Islet precursor cell (in vitro differentiated cells): ENCODE measurements around the gene ZNF846.
"Not testable (repeated sequence)": the region's sequence is repeated elsewhere in the genome, so short reads cannot be mapped to it uniquely, and the experiment has no call there.

Experiments used
- DNase-seq: peaks from one replicate; pipeline ENCODE4 v3.0.0-alpha.2; 2018

ZNF846 gene

DNA sequence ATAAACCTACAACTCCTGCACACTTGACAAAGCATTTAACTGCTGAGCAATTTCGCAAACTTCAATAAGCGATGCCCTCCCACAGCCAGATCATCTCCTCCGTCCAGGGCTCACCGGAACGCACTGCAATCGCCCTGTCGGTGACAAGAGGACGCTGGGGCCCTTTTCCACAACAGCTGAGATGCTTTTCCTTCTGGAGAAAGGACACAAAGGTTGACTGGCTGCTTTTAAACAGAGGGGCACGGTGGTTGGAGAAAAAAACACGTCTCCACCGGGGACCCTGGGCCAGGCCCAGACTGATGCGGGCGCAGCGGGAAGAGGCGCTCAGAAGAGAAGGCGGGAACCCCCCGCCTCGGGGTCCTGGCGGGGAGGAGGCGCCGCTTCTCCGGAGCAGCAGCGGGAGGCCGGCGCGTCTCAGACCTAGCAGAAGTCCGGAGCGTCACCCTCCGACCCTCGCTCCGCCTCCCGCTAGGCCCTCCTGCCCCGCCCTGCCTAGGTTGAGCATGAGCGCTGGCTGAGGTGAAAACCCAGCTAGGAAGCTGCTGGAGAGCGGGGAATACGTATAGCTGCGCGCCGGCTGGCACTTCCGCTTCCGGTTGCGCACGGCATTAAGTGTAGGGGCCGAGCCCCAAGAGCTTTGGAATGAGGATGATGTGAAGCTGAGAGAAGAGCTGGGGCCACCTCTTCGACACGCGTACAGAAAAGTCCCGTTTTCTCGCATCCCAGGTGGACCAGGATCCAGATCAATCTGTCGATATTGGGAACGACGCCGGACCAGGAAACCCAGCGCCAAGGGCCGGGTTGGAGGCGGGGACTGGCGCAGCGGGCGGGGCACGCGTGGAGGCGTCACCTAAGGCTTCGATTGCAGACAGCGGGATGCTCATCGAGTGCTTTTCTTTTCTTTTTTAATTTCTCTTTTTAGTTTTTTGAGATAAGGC lies at the start of gene ZNF846:
TSS of gene ZNF846 (minus strand) at position 564 of the 938 bp plus-strand sequence. CDS start 3,788 bp downstream, outside the sequence.
- peak; percentile 98 for DNase-seq

DNA sequence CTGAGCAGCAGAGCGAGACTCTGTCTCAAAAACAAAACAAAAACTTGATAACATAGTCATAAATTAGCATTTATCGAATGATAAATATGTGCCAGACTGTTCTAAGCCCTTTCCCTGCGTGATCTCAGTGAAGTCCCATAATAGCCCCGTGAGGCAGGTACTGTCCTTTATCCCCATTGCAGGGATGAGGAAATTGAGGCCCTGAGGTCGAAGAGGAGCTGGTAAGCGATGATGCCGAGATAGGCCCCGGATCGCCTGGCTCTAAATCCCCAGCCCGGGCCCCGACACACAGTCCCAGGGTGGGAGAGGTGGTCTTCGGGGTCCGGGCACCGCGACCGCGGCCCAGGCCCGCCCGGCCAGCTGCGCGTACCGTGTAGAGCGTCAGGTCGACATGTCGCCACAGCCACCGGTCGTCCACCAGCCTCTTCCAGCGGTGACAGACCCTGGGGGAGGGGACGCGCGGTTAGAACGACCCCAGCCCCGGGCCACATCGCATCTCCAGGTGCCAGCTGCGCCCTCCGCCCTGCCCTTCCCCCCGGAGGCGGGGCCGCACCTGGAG lies 49.7 kb upstream of the ZNF846 start:
- DNase-seq, result no peak

DNA sequence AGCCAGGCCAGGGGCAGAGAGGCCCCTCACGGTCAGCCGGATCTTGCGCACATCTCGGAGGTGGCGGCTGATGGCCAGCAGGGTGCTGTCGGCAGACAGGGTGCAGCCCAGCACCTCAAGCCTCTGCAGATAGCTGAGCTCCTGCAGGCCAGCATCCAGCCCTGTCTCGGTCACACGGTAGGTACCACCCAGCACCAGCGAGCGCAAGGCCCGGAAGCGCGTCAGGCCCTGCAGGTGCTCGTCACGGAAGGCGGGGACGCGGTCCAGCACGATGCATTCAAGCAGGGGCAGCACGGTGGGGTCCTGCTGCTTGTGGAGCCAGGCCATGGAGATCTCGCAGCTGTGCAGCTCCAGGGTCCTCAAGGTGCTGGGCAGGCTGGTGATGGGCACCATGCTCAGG lies 42.6 kb upstream of the ZNF846 start:
- no peak for DNase-seq

DNA sequence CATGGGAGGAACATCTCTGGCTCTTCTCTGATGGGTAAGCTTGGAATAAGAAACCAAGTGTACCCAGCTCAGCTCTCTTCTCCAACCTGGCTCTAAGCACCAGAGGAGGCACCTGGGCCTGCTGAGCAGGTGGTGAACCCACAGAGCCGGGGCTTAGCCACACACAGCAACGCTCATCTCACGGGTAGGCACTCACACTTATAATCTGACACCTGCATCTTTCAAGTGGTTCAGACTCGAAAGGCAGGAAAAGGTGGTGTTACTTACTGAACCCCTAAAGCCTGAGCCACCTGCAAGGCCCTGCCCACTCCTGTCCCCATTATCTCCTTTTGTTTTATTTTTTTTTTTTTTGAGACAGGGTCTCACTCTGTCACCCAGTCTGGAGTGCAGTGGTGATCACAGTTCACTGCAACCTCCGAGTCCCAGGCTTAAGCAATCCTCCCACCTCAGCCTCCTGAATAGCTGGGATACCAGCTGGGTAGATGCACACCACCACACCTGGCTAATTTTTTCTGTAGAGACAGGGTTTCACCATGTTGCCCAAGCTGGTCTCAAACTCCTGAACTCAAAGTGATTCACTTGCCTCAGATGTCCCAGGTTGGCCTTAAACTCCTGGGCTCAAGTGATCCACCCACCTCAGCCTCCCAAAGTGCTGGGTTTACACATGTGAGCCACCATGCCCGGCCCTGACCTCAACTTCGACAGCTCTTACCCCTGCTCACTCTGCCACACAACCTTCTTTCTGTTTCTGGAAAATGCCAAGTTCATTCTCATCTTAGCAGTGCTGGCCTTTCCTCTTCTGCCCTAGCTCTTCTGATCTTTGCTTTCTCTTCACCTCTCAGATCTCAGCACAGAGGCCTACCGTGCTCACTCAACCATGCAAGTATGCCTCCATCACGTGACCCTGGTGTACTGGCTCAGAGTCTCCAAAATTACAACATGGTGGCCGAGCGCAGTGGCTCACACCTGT lies 40.6 kb upstream of the ZNF846 start:
- no peak for DNase-seq

DNA sequence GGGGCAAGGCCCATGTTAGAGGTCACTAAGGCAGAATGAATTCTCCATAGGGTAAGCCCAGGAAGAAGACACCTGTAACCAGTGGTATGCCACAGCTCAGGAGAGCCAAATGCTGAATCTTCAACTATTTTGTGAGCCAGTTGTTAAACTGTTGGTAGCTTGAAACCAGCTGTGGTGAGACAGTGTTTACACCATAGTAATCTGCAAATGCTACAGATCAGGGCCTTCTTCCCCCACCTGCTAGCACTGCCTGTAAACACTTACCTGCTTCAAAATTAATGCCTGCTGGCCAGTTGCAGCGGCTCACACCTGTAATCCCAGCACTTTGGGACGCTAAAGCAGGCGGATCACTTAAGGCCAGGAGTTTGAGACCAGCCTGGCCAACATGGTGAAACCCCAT lies 38.3 kb upstream of the ZNF846 start:
- no peak for DNase-seq

DNA sequence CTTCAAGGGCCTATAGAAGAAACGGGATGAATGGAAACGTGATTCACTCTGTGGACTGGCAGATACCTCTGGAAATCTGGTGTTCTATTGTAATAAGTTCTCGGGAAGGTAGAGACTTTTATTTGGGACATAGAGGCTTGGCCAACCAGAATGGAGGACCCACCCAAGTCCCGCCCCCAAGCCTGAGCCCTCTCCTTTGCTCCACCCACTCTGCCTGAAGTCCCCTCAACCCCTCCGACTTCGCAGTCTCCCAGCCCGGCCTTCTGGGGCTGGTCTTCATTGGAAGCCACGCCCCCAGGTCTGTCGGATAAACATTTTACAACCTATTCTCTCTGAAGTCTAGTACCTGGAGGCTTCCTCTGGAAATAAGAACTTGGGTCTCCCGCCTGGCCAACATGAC lies 33.4 kb upstream of the ZNF846 start:
- no peak for DNase-seq

DNA sequence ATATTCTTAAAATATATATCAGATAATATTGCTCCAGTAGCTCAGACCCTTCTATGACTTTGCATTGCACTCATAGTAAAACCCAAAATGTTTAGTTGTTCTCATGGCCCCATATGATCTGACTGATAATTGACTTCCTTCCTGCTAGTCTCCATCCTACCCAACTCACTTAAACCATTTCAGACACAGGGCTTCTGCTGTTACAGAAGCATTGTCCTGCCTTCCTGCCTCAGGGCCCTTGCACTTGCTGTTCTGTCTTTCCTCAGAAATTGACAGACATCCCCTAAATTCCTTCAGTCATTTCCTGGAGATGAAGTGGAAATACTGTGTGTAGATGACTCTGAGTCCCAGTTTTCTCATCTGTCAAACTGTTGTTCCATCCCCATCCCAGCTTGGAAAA lies 30.6 kb upstream of the ZNF846 start:
- DNase-seq, result no peak

DNA sequence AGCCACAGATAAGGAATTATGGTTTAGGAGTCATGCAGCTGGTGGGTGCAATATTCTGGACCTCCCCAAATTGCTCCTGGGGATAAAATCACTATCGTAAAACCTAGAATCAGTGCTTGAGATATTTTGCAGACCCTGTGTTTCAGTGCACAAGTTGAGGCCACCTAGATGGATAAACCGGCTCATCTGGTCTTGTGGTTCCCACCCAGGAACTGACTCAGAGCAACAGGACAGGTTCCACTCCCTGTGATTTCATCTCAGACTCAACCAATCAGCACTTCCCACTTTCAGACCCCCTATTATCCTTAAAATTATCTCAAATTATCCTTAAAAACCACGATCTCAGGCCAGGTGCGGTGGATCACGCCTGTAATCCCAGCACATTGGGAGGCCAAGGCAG lies 29.3 kb upstream of the ZNF846 start:
- DNase-seq, result no peak

DNA sequence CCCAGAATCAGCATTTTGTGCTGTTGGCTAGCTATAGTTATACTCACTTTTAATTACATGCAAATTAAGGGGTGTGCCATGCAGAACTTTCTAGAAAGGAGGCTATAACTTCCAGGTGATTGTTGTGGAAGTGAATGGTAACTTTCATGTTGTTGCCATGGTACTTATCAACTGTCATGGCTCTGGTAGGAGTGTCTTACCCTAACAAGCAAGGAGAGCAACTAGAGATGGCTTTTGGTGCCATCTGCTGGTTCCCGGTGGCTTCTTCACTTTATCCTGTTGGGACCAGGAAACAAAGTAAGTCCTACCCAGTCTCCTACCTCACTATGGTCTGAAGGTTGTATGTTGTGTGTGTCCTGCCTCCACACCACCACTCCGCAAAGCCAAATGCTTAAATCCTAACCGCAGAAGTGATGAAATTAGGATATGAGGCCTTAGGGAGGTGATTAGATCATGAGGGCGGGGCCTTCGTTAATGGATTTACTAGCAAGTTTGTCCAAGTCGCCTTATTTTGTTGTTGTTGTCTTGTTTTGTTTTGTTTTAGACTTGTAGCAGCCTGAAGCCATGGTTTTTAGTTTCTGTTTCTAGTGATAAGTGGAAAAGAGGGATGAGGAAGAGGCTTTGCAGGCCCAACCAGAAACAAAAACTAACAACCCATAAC lies 27.7 kb upstream of the ZNF846 start:
- peak; percentile 93 for DNase-seq

DNA sequence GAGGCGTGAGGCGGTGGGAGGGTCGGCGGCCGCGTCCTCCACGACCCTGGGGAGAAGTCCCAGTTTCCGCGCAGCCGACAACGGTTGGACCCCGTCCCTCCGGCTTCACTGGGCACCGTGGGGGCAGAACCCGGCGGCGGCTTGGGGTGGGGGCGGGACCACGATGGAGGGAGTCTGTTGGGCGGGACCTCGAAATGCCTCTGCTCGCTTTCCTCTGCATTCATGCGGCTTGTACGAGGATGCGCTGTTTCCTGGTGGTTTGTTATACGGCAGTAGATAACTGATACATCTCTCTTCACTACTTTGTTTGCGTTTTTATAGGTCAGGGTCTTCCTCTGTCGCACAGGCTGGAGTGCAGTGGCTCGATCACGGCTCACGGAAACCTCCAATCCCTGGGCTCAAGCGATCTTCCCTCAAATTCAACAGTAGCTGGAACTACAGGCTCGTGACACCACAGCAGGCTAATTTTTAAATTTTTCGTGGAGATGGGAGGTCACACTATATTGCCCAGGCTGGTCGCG lies 24.6 kb upstream of the ZNF846 start:
- no peak for DNase-seq

DNA sequence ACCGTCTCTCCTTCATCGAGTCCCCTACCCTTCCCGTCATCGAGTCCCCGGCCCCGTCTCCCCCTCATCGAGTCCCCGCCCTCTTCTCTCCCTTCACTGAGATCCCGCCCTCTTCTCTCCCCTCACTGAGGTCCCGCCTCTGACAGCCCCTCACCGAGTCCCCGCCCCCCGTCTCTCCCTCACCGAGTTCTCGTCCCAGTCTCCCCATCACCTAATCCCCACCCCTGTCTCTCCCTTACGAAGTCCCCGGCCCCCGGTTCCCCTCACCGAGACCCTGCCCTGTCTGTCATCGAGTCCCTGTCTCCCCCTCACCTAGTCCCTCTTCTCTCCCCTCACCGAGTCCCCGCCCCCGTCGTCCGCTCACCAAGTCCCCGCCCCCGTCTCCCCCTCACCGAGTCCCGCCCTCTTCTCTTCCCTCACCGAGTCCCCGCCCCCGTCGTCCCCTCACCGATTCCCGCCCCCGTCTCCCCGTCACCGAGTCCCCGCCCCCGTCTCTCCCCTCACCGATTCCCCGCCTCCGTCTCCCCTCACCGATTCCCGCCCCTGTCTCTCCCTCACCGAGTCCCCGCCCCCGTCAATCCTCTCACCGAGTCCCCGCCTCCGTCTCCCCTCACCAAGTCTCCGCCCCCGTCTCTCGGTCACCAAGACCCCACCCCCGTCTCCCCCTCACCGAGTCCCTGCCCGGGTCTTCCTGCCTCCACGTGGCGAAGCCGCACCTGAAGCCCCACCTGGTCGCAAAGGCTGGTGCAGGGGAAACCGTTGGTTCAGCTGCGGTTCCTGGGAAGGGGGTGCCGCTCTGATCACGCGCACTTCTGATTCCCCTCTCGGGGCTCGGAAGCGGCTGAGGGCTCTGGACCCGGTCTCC lies 23.9 kb upstream of the ZNF846 start:
- DNase-seq, result peak; percentile 99

DNA sequence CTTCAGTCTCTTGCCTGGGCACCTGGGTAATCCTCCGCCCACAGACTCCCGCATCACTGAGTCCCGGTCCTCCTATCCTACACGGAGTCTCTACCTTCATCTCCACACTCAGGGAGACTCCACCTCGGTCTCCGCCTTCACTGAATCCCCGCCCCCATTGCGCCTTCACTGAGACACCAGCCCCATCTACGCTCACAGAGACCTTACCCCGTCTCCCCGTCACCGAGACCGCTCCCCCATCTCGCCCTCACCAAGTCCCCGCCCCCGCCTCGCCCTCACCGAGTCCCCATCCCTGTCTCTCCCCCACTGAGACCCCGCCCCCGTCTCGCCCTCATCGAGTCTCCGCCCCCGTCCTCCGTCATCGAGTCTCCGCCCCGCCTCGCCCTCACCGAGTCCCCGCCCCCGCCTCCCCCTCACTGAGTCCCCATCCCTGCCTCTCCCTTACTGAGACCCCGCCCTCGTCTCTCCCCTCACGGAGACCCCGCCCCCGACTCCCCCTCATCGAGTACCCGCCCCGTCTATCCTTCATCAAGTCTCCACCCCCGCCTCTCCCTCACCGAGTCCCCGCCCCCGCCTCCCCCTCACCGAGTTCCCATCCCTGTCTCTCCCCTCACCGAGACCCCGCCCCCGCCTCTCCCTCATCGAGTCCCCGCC lies 23.1 kb upstream of the ZNF846 start:
- peak; percentile 99 for DNase-seq

DNA sequence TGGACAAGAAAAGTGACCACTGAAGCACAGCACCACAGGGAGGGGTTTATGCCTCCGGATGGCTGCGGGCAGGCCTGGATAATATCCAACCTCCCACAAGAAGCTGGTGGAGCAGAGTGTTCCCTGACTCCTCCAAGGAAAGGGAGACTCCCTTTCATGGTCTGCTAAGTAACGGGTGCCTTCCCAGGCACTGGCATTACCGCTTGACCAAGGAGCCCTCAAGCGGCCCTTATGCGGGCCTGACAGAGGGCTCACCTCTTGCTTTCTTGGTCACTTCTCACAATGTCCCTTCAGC lies 22.5 kb upstream of the ZNF846 start:
- not testable (repeated sequence) for DNase-seq

DNA sequence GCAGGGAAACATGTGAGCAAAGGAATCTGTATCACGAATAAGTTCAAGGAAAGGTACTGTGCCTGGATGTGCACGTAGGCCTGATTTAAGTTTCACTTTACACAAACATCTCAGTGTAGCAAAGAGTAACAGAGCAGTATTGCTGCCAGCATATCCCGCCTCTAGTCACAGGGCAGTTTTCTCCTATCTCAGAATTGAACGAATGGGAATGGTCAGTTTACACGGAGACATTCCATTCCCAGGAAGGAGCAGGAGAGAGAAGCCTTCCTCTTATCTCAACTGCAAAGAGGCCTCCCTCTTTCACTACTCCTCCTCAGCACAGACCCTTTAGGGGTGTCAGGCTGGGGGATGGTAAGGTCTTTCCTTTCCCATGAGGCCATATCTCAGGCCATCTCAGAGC lies 21.0 kb upstream of the ZNF846 start:
- DNase-seq, result not testable (repeated sequence)

DNA sequence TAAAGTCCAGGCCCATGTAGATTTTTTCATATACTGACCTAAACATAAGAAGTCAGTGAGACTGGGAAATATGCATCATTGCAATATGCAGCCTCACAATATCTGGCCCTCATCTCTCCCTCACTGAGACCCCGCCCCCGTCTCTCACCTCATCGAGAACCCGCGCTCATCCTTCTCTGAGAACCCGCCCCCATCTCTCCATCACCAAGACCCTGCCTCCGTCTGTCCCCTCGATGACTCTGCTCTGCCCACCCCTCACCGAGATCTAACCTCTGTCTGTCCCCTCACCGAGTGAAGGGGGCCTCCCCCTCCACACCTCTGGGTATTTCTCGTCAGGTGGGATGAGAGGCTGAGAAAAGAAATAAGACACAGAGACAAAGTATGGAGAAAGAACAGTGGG lies 20.5 kb upstream of the ZNF846 start:
- no peak for DNase-seq

DNA sequence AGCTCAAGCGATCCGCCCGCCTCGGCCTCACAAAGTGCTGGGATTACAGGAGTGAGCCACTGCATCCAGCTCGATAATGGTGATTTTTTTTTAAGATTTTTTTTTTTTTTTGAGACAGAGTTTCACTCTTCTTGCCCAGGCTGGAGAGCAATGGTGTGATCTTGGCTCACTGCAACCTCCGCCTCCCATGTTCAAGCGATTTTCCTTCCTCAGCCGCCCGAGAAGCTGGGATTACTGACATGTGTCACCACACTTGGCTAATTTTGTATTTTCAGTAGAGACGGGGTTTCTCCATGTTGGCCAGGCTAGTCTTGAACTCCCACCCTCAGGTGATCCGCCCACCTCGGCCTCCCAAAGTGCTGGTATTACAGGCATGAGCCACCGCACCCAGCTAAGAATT lies 20.1 kb upstream of the ZNF846 start:
- not testable (repeated sequence) for DNase-seq

DNA sequence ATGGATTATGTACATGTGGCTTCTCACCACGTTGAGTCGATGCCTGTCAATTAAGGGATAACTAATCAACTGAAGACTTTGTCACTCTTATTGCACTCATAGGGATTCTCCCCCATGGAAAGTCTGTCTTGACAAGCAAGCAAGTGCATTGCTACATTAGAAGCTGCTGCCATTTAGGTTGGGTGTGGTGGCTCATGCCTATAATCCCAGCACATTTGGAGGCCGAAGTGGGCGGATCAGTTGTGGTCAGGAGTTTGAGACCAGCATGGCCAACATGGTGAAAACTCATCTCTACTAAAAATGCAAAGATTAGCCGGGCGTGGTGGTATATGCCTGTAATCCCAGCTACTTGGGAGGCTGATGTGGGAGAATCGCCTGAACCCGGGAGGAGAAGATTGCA lies 18.3 kb upstream of the ZNF846 start:
- no peak for DNase-seq

DNA sequence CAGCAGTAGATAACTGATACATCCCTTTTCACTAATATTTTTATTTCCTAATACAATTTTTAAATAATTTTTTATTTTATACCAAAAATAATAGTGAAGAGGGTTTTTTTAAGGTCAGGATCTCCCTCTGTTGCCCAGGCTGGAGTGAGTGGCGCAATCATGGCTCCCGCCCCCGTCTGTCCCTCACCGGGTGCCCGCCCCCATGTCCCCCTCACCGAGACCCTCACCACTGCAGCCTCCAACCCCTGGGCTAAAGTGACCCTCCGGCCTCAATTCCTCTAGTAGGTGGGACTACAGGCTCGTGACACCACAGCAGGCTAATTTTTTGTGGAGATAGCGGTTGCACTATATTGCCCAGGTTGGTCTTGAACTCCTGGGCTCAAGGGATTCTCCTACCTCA lies 17.8 kb upstream of the ZNF846 start:
- DNase-seq, result no peak

DNA sequence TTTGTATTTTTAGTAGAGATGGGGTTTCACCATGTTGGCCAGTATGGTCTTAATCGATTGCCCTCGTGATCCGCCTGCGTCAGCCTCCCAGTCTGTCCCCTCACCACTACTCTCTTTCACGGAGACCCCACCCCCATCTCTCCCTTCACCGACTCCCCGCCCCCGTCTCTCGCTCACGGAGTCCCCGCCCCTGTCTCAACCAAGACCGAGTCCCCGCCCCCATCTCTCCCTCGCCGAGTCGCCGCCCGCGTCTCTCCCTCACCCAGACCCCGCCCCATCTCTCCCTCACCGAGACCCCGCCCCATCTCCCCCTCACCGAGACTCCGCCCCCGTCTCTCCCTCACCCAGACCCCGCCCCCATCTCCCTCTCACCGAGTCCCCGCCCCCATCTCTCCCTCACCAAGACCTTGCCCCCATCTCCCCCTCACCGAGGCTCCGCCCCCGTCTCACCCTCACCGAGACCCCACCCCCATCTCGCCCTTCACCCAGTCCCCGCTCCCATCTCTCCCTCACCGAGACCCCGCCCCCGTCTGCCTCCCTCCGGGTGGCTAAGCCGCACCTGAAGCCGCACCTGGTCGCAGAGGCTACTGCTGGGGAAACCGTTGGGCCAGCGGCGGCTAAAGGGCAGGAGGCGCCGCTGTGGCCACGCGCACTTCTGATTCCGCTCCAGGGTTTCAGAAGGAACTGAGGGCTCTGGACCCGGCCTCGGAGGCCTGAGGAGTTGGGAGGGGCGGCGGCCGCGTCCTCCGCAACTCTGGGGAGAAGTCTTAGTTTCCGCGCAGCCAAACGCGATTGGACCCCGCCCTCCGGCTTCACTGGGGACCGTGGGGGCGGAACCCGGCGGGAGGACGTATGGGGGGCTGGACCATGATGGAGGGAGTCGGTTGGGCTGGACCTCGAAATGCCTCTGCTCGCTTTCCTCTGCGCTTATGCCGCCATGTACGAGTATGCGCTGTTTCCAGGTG lies 17.1 kb upstream of the ZNF846 start:
- DNase-seq, result peak; percentile 99

DNA sequence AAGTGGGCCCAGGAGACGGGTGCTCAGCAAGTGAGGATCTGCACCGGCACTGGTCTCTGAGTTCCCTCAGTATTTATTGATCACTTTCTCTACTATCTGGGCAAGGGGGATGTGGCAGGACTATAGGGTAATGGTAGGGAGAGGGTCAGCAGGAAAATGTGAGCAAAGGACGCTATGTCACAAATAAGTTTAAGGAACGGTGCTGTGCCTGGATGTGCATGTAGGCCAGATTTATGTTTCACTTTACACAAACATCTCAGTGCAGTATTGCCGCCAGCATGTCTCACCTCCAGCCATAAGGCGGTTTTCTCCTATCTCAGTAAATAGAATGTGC lies 15.6 kb upstream of the ZNF846 start:
- not testable (repeated sequence) for DNase-seq
